SW480 (cell line): ENCODE measurements around the gene CTIF.

Source experiments
- DNase-seq: peaks from one replicate; pipeline ENCODE4 v3.0.0-alpha.2; 2016; ENCODE audit warnings: low spot score

Gene CTIF

GRCh38 chr18:48533340-48534070 lies 5.3 kb upstream of the CTIF start:
- DNase-seq, result no peak

GRCh38 chr18:48534364-48534763 lies 4.5 kb upstream of the CTIF start:
- DNase-seq, result no peak

- no peak for DNase-seq
Measured at GRCh38 chr18:48535956-48536355, 2.9 kb upstream of the CTIF start.

GRCh38 chr18:48536516-48536915 lies 2.3 kb upstream of the CTIF start:
- no peak for DNase-seq

- DNase-seq, result peak; percentile 36
Measured at GRCh38 chr18:48539406-48540250, 797 bp downstream of the CTIF start.

- peak; percentile 36 for DNase-seq
Measured at GRCh38 chr18:48540251-48541025, 1.6 kb downstream of the CTIF start.

- DNase-seq, result peak; percentile 51
Measured at GRCh38 chr18:48541026-48541746, 2.4 kb downstream of the CTIF start.

GRCh38 chr18:48541747-48542400 lies 3.0 kb downstream of the CTIF start:
- DNase-seq, result no peak

GRCh38 chr18:48542513-48543181 lies 3.8 kb downstream of the CTIF start:
- peak; percentile 8 for DNase-seq

- peak; percentile 25 for DNase-seq
Measured at GRCh38 chr18:48543228-48543627, 4.4 kb downstream of the CTIF start.

GRCh38 chr18:48544116-48544515 lies 5.3 kb downstream of the CTIF start:
- no peak for DNase-seq

GRCh38 chr18:48544661-48545415 lies 6.0 kb downstream of the CTIF start:
- no peak for DNase-seq

- no peak for DNase-seq
Measured at GRCh38 chr18:48545757-48546321, 7.0 kb downstream of the CTIF start.

GRCh38 chr18:48546396-48546795 lies 7.6 kb downstream of the CTIF start:
- no peak for DNase-seq

- DNase-seq, result no peak
Measured at GRCh38 chr18:48547531-48547981, 8.7 kb downstream of the CTIF start.

GRCh38 chr18:48548011-48548771 lies 9.4 kb downstream of the CTIF start:
- peak; percentile 63 for DNase-seq

- DNase-seq, result no peak
Measured at GRCh38 chr18:48548921-48549320, 10.1 kb downstream of the CTIF start.

GRCh38 chr18:48550101-48550729 lies 11.4 kb downstream of the CTIF start:
- no peak for DNase-seq
